ENCODE results near the gene RFTN1. TPM values are rescaled to one million over a fixed set of nuclear protein-coding genes. Genes with fewer than 3 reads are reported as not detected.
A peak's percentile ranks its signal among the peaks of the same experiment; 100 is the strongest.

RFTN1 gene
- total RNA-seq, 2 experiments from 2014 or later: 95.9 to 109 TPM

- intact Hi-C loops (cut with micrococcal nuclease): no loop called here
- peaks cover 2% of the 10 kb centered on the region for H3K9me3 Mint-ChIP-seq
- H3K4me3 Mint-ChIP-seq: no peak overlapping the region
- H3K4me1 Mint-ChIP-seq (ENCODE audit: low read depth): peaks cover 76% of the 10 kb centered on the region
- no peaks in the 10 kb centered on the region for H3K27me3 Mint-ChIP-seq (ENCODE audit: low read depth)
- CTCF ChIA-PET: interaction anchor here (0.6 kb wide), 1 partner anchor 13 kb away, joined by 6 read pairs; no protein-coding TSS in a partner anchor
- peak overlapping the region; percentile 59 for H3K27ac Mint-ChIP-seq
- peaks cover 46% of the 10 kb centered on the region for H3K36me3 Mint-ChIP-seq (ENCODE audit: low read depth)
- no peak for DNase-seq
Measured at GRCh38 chr3:16478516-16478915, 35.0 kb downstream of the RFTN1 start.

- peaks cover 52% of the 10 kb centered on the region for H3K36me3 Mint-ChIP-seq (ENCODE audit: low read depth)
- no peak overlapping the region for H3K4me3 Mint-ChIP-seq
- peak overlapping the region; percentile 61 for H3K27ac Mint-ChIP-seq
- DNase-seq: no peak
- H3K9me3 Mint-ChIP-seq: peaks cover 2% of the 10 kb centered on the region
- intact Hi-C loops (cut with micrococcal nuclease): loop anchor here (1.0 kb wide), 1 partner anchor 9 kb away; no protein-coding TSS in a partner anchor
- peaks cover 66% of the 10 kb centered on the region for H3K4me1 Mint-ChIP-seq (ENCODE audit: low read depth)
- H3K27me3 Mint-ChIP-seq (ENCODE audit: low read depth): no peaks in the 10 kb centered on the region
- CTCF ChIA-PET: interaction anchor here (0.6 to 0.7 kb wide), 2 partner anchors 9 to 250 kb away, joined by 3 read pairs; no protein-coding TSS in a partner anchor
Measured at GRCh38 chr3:16477521-16477920, 36.0 kb downstream of the RFTN1 start.

- Mint-ChIP-seq H3K4me1 (ENCODE audit: low read depth) (peaks cover 61% of the 10 kb centered on the region), H3K4me3 (no peak overlapping the region)
Measured at GRCh38 chr3:16477056-16477455, 36.4 kb downstream of the RFTN1 start.

GRCh38 chr3:16476636-16477035 lies 36.9 kb downstream of the RFTN1 start:
- peaks cover 57% of the 10 kb centered on the region for H3K4me1 Mint-ChIP-seq (ENCODE audit: low read depth)
- peaks cover 59% of the 10 kb centered on the region for H3K36me3 Mint-ChIP-seq (ENCODE audit: low read depth)
- H3K4me3 Mint-ChIP-seq: no peak overlapping the region
- CTCF ChIA-PET: interaction anchor here (0.9 to 1.3 kb wide), 2 partner anchors 11 to 16 kb away, joined by 3 to 4 read pairs; no protein-coding TSS in a partner anchor
- intact Hi-C loops (cut with micrococcal nuclease): loop anchor here (1.0 kb wide), 1 partner anchor 8 kb away; no protein-coding TSS in a partner anchor
- no peak for DNase-seq
- peaks cover 2% of the 10 kb centered on the region for H3K9me3 Mint-ChIP-seq
- H3K27ac Mint-ChIP-seq: peak overlapping the region; percentile 6
- no peaks in the 10 kb centered on the region for H3K27me3 Mint-ChIP-seq (ENCODE audit: low read depth)

More at GRCh38 chr3:16477056-16477455, 36.4 kb downstream of the RFTN1 start:
- Mint-ChIP-seq H3K9me3 (peaks cover 2% of the 10 kb centered on the region), H3K27me3 (ENCODE audit: low read depth) (no peaks in the 10 kb centered on the region), H3K27ac (peak overlapping the region; percentile 61), H3K36me3 (ENCODE audit: low read depth) (peaks cover 56% of the 10 kb centered on the region)
- CTCF ChIA-PET: interaction anchor here (0.9 to 1.3 kb wide), 2 partner anchors 11 to 16 kb away, joined by 3 to 4 read pairs; no protein-coding TSS in a partner anchor
- intact Hi-C loops (cut with micrococcal nuclease): loop anchor here (1.0 kb wide), 1 partner anchor 9 kb away; no protein-coding TSS in a partner anchor
- DNase-seq: no peak

GRCh38 chr3:16475766-16476165 lies 37.7 kb downstream of the RFTN1 start:
- H3K9me3 Mint-ChIP-seq: peaks cover 2% of the 10 kb centered on the region
- H3K4me3 Mint-ChIP-seq: no peak overlapping the region
- CTCF ChIA-PET: interaction anchor here (1.3 kb wide), 1 partner anchor 15 kb away, joined by 4 read pairs; no protein-coding TSS in a partner anchor
- intact Hi-C loops (cut with micrococcal nuclease): no loop called here
- DNase-seq: no peak
- peaks cover 59% of the 10 kb centered on the region for H3K36me3 Mint-ChIP-seq (ENCODE audit: low read depth)
- no peaks in the 10 kb centered on the region for H3K27me3 Mint-ChIP-seq (ENCODE audit: low read depth)
- H3K4me1 Mint-ChIP-seq (ENCODE audit: low read depth): peaks cover 50% of the 10 kb centered on the region
- H3K27ac Mint-ChIP-seq: no peak overlapping the region

GRCh38 chr3:16474920-16475319 lies 38.6 kb downstream of the RFTN1 start:
- H3K36me3 Mint-ChIP-seq (ENCODE audit: low read depth): peaks cover 59% of the 10 kb centered on the region
- H3K27ac Mint-ChIP-seq: no peak overlapping the region

GRCh38 chr3:16474216-16474615 lies 39.3 kb downstream of the RFTN1 start:
- peaks cover 47% of the 10 kb centered on the region for H3K4me1 Mint-ChIP-seq (ENCODE audit: low read depth)
- no peaks in the 10 kb centered on the region for H3K27me3 Mint-ChIP-seq (ENCODE audit: low read depth)
- intact Hi-C loops (cut with micrococcal nuclease): no loop called here
- DNase-seq: no peak
- peaks cover 56% of the 10 kb centered on the region for H3K36me3 Mint-ChIP-seq (ENCODE audit: low read depth)
- H3K4me3 Mint-ChIP-seq: no peak overlapping the region
- no peak overlapping the region for H3K27ac Mint-ChIP-seq
- peaks cover 2% of the 10 kb centered on the region for H3K9me3 Mint-ChIP-seq
- CTCF ChIA-PET: no interaction called here

More at GRCh38 chr3:16474920-16475319, 38.6 kb downstream of the RFTN1 start:
- CTCF ChIA-PET: no interaction called here
- intact Hi-C loops (cut with micrococcal nuclease): no loop called here
- DNase-seq: no peak
- Mint-ChIP-seq H3K4me1 (ENCODE audit: low read depth) (peaks cover 47% of the 10 kb centered on the region), H3K4me3 (no peak overlapping the region), H3K27me3 (ENCODE audit: low read depth) (no peaks in the 10 kb centered on the region), H3K9me3 (peaks cover 2% of the 10 kb centered on the region)

- no peak overlapping the region for H3K4me3 Mint-ChIP-seq
- no peaks in the 10 kb centered on the region for H3K27me3 Mint-ChIP-seq (ENCODE audit: low read depth)
- peaks cover 50% of the 10 kb centered on the region for H3K4me1 Mint-ChIP-seq (ENCODE audit: low read depth)
- peaks cover 2% of the 10 kb centered on the region for H3K9me3 Mint-ChIP-seq
- intact Hi-C loops (cut with micrococcal nuclease): no loop called here
- no peak overlapping the region for H3K27ac Mint-ChIP-seq
- no peak for DNase-seq
- CTCF ChIA-PET: no interaction called here
- peaks cover 52% of the 10 kb centered on the region for H3K36me3 Mint-ChIP-seq (ENCODE audit: low read depth)
Measured at GRCh38 chr3:16472593-16472992, 40.9 kb downstream of the RFTN1 start.

- CTCF ChIA-PET: interaction anchor here (0.7 to 1.0 kb wide), 2 partner anchors 31 to 182 kb away, joined by 3 read pairs; no protein-coding TSS in a partner anchor
Measured at GRCh38 chr3:16471897-16472296, 41.6 kb downstream of the RFTN1 start.

GRCh38 chr3:16470590-16470989 lies 42.9 kb downstream of the RFTN1 start:
- H3K4me1 Mint-ChIP-seq (ENCODE audit: low read depth): peaks cover 47% of the 10 kb centered on the region
- peaks cover 49% of the 10 kb centered on the region for H3K36me3 Mint-ChIP-seq (ENCODE audit: low read depth)
- no peak overlapping the region for H3K4me3 Mint-ChIP-seq
- CTCF ChIA-PET: no interaction called here
- DNase-seq: no peak
- intact Hi-C loops (cut with micrococcal nuclease): no loop called here
- no peaks in the 10 kb centered on the region for H3K9me3 Mint-ChIP-seq
- no peak overlapping the region for H3K27ac Mint-ChIP-seq
- H3K27me3 Mint-ChIP-seq (ENCODE audit: low read depth): no peaks in the 10 kb centered on the region

More at GRCh38 chr3:16471897-16472296, 41.6 kb downstream of the RFTN1 start:
- peaks cover 55% of the 10 kb centered on the region for H3K36me3 Mint-ChIP-seq (ENCODE audit: low read depth)
- H3K4me3 Mint-ChIP-seq: no peak overlapping the region
- no peak for DNase-seq
- H3K4me1 Mint-ChIP-seq (ENCODE audit: low read depth): peaks cover 50% of the 10 kb centered on the region
- H3K9me3 Mint-ChIP-seq: no peaks in the 10 kb centered on the region
- no peaks in the 10 kb centered on the region for H3K27me3 Mint-ChIP-seq (ENCODE audit: low read depth)
- intact Hi-C loops (cut with micrococcal nuclease): no loop called here
- no peak overlapping the region for H3K27ac Mint-ChIP-seq

- Mint-ChIP-seq H3K36me3 (ENCODE audit: low read depth) (peaks cover 45% of the 10 kb centered on the region), H3K4me1 (ENCODE audit: low read depth) (peaks cover 56% of the 10 kb centered on the region), H3K9me3 (no peaks in the 10 kb centered on the region), H3K27me3 (ENCODE audit: low read depth) (no peaks in the 10 kb centered on the region), H3K27ac (peak overlapping the region; percentile 79), H3K4me3 (peak overlapping the region; percentile 50)
- peak; percentile 24 for DNase-seq
- CTCF ChIA-PET: interaction anchor here (0.6 kb wide), 1 partner anchor 9 kb away, joined by 3 read pairs; no protein-coding TSS in a partner anchor
- intact Hi-C loops (cut with micrococcal nuclease): loop anchor here (1.0 kb wide), 2 partner anchors 9 to 13 kb away; no protein-coding TSS in a partner anchor
Measured at GRCh38 chr3:16468336-16469098, 45.0 kb downstream of the RFTN1 start.

GRCh38 chr3:16468002-16468335 lies 45.5 kb downstream of the RFTN1 start:
- Mint-ChIP-seq H3K27me3 (ENCODE audit: low read depth) (no peaks in the 10 kb centered on the region), H3K36me3 (ENCODE audit: low read depth) (peaks cover 44% of the 10 kb centered on the region), H3K4me3 (peak overlapping the region; percentile 50), H3K9me3 (no peaks in the 10 kb centered on the region), H3K4me1 (ENCODE audit: low read depth) (peaks cover 60% of the 10 kb centered on the region), H3K27ac (peak overlapping the region; percentile 79)
- no peak for DNase-seq
- CTCF ChIA-PET: no interaction called here
- intact Hi-C loops (cut with micrococcal nuclease): loop anchor here (1.0 kb wide), 2 partner anchors 9 to 13 kb away; no protein-coding TSS in a partner anchor

Measured in activated naive CD4-positive, alpha-beta T cell treated with anti-CD3 and anti-CD28 coated beads for 36 hours (primary cell).